GM12892 (cell line): ENCODE data around the gene DUSP10.
A peak's percentile ranks its signal among the peaks of the same experiment; 100 is the strongest.

Experiments
- DNase-seq: peaks from one replicate; pipeline ENCODE4 v3.0.0; 2011; ENCODE audit not compliant: insufficient read length
- FAIRE-seq: peaks from 2 replicates; lab custom pipeline; 2011; peaks lifted over from hg19 to GRCh38; lab: Jason Lieb, UNC
- POLR2A ChIP-seq: IDR thresholded peaks from 2 replicates; pipeline ENCODE4 v1.6.1; 2011; ENCODE audit warnings: low read depth, low read length, control low read depth
- POLR2AphosphoS5 ChIP-seq: IDR thresholded peaks from 2 replicates; pipeline ENCODE4 v1.6.1; 2011; ENCODE audit warnings: low read depth, low read length, control low read depth
- TAF1 ChIP-seq: IDR thresholded peaks from 2 replicates; pipeline ENCODE4 v1.6.1; 2011; ENCODE audit warnings: low read depth, mild to moderate bottlenecking, control low read depth, low read length, borderline replicate concordance

The DUSP10 gene

DNA sequence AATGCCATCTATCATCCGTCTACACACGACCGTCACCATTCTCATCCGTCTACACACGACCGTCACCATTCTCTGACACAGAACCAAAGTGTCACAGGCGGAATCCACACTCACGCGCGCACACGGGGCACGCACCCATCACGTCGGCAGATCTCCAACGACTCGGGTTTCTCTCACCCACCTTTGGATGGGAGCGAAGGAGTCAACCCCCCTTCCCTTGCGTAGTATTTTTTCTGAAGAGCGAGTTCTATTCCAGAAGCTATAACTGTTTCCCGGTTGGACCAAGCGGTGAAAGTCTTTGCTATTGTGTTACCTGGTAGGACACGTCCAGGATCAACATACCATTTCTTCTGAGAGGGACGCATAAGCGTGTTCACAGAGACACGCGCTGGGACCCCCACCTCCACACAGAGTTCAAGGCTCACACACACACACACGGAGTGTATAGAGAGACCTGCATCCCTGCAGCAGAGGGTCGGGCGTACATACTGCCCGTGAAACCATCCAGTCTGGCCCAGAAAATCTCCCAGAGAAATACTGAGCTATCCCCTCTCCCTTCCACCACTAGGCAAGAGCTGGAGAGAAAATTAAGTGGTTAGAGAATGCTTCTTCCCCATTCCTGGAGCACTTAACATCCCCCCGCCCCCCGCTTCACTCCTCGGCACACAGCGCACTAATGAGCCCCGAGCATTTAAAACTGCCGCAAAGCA, 741 bp downstream of the DUSP10 start:
- DNase-seq: no peak
- TF ChIP-seq TAF1 (no peak), POLR2A (peak; percentile 49; the same call in 1 of the 2 replicates), POLR2AphosphoS5 (no peak)
- peak; percentile 80 for FAIRE-seq

- no peak for DNase-seq
- FAIRE-seq: no peak
- TF ChIP-seq POLR2A: no peak; the same call in 1 of the 2 replicates
- TF ChIP-seq POLR2AphosphoS5: no peak
- TF ChIP-seq TAF1: no peak
These were observed 1.4 kb downstream of the DUSP10 start for GRCh38 chr1:221740369-221740992.

DNA sequence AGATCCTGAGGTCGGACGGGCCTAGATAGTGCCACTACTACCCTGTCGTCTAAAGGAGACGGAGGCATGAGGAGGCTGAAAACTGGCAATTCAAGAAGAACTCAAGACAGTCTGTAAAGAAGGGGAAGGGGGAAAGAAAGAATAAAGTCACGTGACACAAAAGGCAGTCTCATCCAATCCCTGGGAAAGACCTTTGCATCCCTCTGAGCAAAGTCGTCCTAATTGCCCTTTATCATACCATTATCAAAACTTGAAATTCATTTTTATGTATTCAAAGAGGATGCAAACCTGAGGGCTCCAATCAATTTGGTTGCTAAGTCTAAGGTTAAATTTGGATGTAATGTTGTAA, 2.2 kb downstream of the DUSP10 start:
- DNase-seq (no peak), FAIRE-seq (no peak)
- TF ChIP-seq POLR2AphosphoS5 (no peak), POLR2A (no peak), TAF1 (no peak)

- FAIRE-seq (no peak), DNase-seq (no peak)
- TF ChIP-seq POLR2AphosphoS5 (no peak), TAF1 (no peak), POLR2A (no peak)
These were observed 2.7 kb downstream of the DUSP10 start for GRCh38 chr1:221739018-221739676.

- TF ChIP-seq POLR2AphosphoS5 (no peak), POLR2A (no peak), TAF1 (no peak)
- DNase-seq (no peak), FAIRE-seq (no peak)
These were observed 5.2 kb downstream of the DUSP10 start for GRCh38 chr1:221736714-221737113.

- TF ChIP-seq TAF1 (no peak), POLR2AphosphoS5 (no peak), POLR2A (no peak)
- DNase-seq (no peak), FAIRE-seq (no peak)
These were observed 5.9 kb downstream of the DUSP10 start for GRCh38 chr1:221735999-221736398.

GRCh38 chr1:221734187-221734586, 7.7 kb downstream of the DUSP10 start:
- FAIRE-seq: peak; percentile 60
- no peak for DNase-seq
- TF ChIP-seq POLR2AphosphoS5: no peak
- TF ChIP-seq POLR2A: no peak
- no peak for TF ChIP-seq TAF1

DNA sequence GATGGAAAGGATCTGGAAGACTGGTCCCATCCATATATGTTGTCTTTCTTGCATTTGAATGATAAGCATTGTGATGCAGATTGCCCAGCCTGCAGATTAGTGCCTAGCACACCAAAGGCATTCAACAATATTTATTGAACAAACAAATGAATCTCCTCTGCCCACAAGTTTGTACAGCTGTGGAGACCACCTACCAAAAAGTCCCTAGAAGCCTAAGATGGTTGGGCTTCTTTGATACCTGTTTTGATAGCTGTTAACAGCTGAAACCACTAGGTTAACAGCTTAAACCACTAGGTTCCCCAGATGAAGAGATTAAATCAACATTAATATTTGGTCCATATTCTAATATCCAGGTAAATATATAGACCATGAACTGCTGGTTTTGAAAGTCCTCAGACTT, 9.8 kb downstream of the DUSP10 start:
- DNase-seq (no peak), FAIRE-seq (no peak)
- TF ChIP-seq POLR2A (no peak), POLR2AphosphoS5 (no peak), TAF1 (no peak)

DNA sequence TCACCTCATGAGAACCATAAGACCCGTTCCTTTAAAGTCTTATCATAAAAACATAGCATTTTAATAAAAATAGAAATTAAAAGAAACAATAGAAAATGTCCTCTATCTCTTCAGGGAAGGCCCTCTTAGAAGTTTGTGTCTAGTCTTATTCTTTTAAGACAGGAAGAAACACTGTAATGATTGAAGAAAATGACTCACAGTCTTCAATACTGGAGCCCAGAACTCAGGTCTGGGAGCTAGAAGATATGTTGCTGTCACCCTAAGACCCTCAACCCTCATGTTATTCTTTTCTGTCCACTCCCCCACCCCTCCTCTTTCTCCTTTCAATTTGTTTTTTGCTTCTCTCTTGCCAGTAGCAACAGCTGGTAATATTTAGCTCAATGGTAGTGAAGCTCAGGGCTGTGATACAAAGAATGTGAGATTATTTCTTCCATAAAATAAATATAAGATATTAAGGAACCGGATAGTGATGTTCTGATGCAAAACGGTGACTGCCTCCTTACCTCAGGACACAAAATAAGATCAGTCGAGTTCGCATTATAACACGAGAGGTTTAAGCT, 12.0 kb downstream of the DUSP10 start:
- TF ChIP-seq POLR2AphosphoS5 (no peak), POLR2A (no peak), TAF1 (no peak)
- FAIRE-seq: no peak
- DNase-seq: no peak

- no peak for TF ChIP-seq POLR2A
- TF ChIP-seq POLR2AphosphoS5: no peak
- TF ChIP-seq TAF1: no peak
- DNase-seq: no peak
- FAIRE-seq: no peak
These were observed 13.8 kb downstream of the DUSP10 start for GRCh38 chr1:221728037-221728505.

DNA sequence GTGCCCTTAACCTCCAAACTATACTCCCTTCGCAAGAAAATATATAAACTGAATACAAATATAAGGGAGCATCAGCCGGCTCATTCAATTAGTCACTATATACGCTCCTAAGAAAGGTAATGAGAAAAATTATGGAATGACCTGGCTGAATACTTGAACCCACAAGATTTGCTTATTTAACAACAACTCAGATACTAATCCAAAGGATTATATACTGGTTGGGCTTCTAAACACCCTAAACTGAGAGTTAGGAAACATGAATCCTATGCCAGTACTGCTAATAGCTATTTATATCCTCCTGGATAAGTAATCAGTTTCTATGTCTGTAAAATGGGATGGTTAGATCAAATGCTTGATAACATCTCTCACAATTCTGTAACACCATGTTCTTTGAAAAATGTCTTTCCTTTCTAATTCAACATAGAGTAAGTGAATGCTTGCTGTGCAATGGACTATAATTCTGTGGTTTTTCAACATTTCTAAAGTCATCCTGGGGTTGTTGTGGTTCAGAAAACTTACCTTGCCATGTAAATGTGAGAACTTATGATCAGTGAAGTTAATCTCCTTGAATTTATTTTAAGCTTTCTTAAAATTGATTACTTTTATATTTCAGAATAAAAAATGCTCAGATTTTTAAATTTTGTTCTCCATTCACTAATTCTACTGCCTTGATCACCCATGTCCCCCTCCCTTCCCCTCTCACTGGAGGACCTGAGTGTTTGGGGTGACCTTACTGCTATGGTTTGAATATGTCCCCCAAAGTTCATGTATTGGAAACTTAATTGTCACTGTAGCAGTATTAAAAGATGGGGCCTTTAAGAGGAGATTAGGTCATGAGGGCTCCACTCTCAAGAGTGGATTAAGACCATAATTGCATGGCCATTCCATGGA, 14.5 kb downstream of the DUSP10 start:
- TF ChIP-seq POLR2AphosphoS5: no peak
- TF ChIP-seq TAF1: no peak
- no peak for TF ChIP-seq POLR2A
- FAIRE-seq (peak; percentile 76), DNase-seq (no peak)
